ENCODE data around the gene NUP88.

NUP88 gene

GRCh38 chr17:5354310-5354709 lies 65.2 kb downstream of the NUP88 start:
- no peak for DNase-seq

DNA sequence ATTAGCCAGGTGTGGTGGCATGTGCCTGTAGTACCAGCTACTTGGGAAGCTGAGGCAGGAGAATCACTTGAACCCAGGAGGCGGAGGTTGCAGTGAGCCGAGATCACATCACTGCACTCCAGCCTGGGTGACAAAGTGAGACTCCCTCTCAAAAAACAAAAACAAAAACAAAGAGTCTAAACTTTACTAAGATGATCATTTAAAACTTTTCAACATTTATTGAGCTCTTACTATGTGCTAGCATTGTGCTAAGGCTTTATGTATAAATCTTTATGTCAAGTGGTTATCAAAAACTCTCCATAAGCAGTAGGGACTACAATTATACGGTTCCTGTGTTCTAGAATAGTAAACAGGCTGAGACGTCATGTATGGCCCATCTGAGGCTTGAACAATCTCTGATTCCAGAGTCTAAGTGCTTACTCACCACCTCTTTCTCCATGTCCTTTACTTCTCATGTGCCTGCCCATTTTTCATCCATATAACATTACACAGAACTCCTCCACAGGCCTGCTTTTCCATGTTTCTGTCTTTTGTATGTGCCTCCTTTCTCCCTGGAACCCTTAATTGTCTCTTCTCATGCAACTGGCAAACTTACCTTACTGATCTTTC lies 66.7 kb downstream of the NUP88 start:
- DNase-seq = no peak

- no peak for DNase-seq
Measured at GRCh38 chr17:5344914-5345313, 74.5 kb downstream of the NUP88 start.
